ENCODE measurements around the gene GLTP. TPM values are rescaled to one million over a fixed set of nuclear protein-coding genes. Genes with fewer than 3 reads are reported as not detected.

Gene GLTP
- total RNA-seq, 4 donors from 2014 or later: 35.6 to 287 (median 167) TPM

DNA sequence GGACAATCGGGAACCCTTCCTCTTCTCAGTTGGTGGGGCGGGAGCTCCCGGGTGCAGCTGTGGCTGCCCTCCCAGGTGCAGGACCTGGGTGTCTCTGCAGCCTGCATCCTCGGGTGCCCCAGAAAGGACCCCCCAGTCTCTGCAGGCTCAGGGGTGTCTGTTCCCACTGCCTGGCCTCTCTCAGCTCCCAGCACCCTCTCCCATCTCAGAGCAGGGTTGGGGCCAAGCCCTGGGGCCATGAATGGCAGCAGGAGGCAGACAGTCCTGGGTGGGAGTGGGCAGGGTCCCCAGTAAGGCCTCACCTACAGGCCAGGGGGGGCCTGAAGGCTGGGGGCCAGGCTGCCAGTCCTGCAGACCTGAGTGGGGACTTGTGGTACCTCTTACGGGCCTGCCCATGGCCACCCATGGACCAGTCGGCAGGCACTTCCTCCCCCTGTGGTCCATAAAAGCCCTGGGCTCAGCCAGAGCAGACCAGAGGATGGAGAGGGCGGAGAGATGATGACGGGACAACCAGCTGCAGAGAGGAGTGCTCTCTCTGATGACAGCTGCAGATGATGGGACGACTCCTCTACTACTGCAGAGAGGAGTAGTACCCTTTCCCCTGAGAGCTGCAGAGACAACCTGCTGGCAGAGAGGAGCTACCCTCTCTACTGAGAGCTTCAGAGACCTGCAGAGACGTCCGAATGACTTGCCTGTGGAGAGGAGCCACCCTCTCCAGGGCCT, 46.3 kb upstream of the GLTP start:
- no peaks in the 10 kb centered on the region for H3K9me3 ChIP-seq
- in situ Hi-C loops (cut with MboI; ENCODE audit: low pct_ligation_motif_present in 1 of 4, low pct_unique_long_range_greater_than_20kb in 1 of 4, low sequenced_read_pairs in 3 of 4) (loop anchor here in 1 of 4 donors (10.0 kb wide), 1 partner anchor 72 kb away; no protein-coding TSS in a partner anchor), intact Hi-C loops (cut with DNase I; ENCODE audit: low total_unique reads) (no loop called here)
- peaks cover 0 to 9% (median 3%) of the 10 kb centered on the region in 4 donors for H3K4me1 ChIP-seq
- TF ChIP-seq POLR2AphosphoS5 (IDR thresholded peaks at IDR 0.05) (no peak), POLR2A (IDR thresholded peaks at IDR 0.05) (no peak), EP300 (IDR thresholded peaks at IDR 0.05; ENCODE audit: low read depth) (no peak)
- TF ChIP-seq, protein P1, sequence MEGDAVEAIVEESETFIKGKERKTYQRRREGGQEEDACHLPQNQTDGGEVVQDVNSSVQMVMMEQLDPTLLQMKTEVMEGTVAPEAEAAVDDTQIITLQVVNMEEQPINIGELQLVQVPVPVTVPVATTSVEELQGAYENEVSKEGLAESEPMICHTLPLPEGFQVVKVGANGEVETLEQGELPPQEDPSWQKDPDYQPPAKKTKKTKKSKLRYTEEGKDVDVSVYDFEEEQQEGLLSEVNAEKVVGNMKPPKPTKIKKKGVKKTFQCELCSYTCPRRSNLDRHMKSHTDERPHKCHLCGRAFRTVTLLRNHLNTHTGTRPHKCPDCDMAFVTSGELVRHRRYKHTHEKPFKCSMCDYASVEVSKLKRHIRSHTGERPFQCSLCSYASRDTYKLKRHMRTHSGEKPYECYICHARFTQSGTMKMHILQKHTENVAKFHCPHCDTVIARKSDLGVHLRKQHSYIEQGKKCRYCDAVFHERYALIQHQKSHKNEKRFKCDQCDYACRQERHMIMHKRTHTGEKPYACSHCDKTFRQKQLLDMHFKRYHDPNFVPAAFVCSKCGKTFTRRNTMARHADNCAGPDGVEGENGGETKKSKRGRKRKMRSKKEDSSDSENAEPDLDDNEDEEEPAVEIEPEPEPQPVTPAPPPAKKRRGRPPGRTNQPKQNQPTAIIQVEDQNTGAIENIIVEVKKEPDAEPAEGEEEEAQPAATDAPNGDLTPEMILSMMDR (IDR thresholded peaks at IDR 0.05): no peak
- H3K4me3 ChIP-seq: no peak overlapping the region
- WGBS, 2 donors (ENCODE audit: low coverage in 1 of 2): 77% methylated on average over 10 of the region's 11 CpGs; no CpG with 5 or more reads in 1 of the 2 donors
- no peak for DNase-seq
- no peaks in the 10 kb centered on the region for H3K27me3 ChIP-seq
- H3K27ac ChIP-seq: no peak overlapping the region
- peaks cover 0 to 10% (median 2%) of the 10 kb centered on the region in 4 donors for H3K36me3 ChIP-seq

DNA sequence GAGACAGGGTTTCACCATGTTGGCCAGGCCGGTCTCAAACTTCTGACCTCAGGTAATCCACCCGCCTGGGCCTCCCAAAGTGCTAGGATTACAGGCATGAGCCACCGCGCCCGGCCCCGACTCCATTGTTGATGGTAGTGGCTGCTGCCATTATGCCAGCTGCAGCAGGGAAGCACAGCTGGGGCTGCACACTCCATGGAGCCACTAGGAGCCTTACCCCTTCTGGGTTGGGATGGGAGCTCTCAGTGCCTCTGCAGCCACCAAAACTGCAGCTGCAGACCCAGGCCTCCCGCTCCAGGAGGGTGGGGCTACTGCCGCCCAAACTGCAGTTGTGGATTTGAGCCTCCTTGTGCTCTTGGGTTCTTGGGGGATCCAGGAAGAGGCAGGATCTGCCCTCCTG, 45.7 kb upstream of the GLTP start:
- no peak for DNase-seq
- Histone ChIP-seq H3K27me3 (no peaks in the 10 kb centered on the region), H3K4me3 (no peak overlapping the region), H3K27ac (no peak overlapping the region), H3K36me3 (peaks cover 0 to 7% (median 0%) of the 10 kb centered on the region in 4 donors), H3K9me3 (no peaks in the 10 kb centered on the region), H3K4me1 (peaks cover 0 to 9% (median 3%) of the 10 kb centered on the region in 4 donors)
- in situ Hi-C loops (cut with MboI; ENCODE audit: low pct_ligation_motif_present in 1 of 4, low pct_unique_long_range_greater_than_20kb in 1 of 4, low sequenced_read_pairs in 3 of 4): loop anchor here in 1 of 4 donors (10.0 kb wide), 1 partner anchor 71 kb away; no protein-coding TSS in a partner anchor
- 95% methylated on average over 6 of the region's 8 CpGs; no CpG with 5 or more reads in 1 of the 2 donors for WGBS, 2 donors (ENCODE audit: low coverage in 1 of 2)
- TF ChIP-seq EP300 (IDR thresholded peaks at IDR 0.05; ENCODE audit: low read depth): no peak
- no peak for TF ChIP-seq POLR2A (IDR thresholded peaks at IDR 0.05)
- TF ChIP-seq POLR2AphosphoS5 (IDR thresholded peaks at IDR 0.05): no peak
- TF ChIP-seq, protein P1 (IDR thresholded peaks at IDR 0.05): no peak
- intact Hi-C loops (cut with DNase I; ENCODE audit: low total_unique reads): no loop called here

DNA sequence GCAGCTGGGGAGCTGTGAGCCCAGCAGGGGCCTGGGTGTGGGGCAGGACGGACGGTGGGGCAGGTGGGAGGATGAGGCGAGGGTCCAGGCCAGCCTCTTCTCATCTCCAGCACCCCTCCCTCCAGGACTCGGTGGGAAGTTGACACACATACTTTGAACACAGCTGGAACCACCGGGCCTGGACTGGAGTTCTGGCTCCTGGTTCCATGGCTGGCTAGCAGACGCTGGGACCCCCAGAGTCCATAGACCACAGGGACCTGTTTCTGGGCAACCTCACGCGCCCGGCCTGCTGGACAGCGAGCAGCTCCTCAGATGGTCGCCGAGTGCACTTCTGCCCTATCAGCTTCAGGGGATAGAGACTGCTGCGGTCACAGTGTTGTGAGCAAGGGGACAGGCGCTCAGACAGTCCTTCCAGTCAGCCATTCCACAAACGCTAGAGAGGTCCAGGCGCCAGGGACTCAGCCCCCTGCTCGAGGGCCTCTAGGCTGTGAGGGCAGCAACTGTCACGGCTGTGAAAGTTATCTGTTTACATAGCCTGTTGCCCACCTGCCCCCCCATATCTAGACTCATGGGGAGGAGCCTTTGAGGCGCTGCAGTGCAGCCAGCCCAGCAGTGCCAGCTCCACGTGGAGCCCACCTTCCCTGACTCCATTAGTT, 45.0 kb upstream of the GLTP start:
- in situ Hi-C loops (cut with MboI; ENCODE audit: low pct_ligation_motif_present in 1 of 4, low pct_unique_long_range_greater_than_20kb in 1 of 4, low sequenced_read_pairs in 3 of 4): loop anchor here in 1 of 4 donors (10.0 kb wide), 1 partner anchor 71 kb away; no protein-coding TSS in a partner anchor
- TF ChIP-seq POLR2A (IDR thresholded peaks at IDR 0.05) (no peak), EP300 (IDR thresholded peaks at IDR 0.05; ENCODE audit: low read depth) (no peak), POLR2AphosphoS5 (IDR thresholded peaks at IDR 0.05) (no peak)
- TF ChIP-seq, protein P1 (IDR thresholded peaks at IDR 0.05): no peak
- no peak for DNase-seq
- no peak overlapping the region for H3K4me3 ChIP-seq
- intact Hi-C loops (cut with DNase I; ENCODE audit: low total_unique reads): no loop called here
- peaks cover 0 to 9% (median 3%) of the 10 kb centered on the region in 4 donors for H3K4me1 ChIP-seq
- H3K27me3 ChIP-seq: no peaks in the 10 kb centered on the region
- WGBS, 2 donors (ENCODE audit: low coverage in 1 of 2): 81% methylated on average over 19 of the region's 20 CpGs; no CpG with 5 or more reads in 1 of the 2 donors
- H3K9me3 ChIP-seq: no peaks in the 10 kb centered on the region
- no peak overlapping the region for H3K27ac ChIP-seq
- H3K36me3 ChIP-seq: peaks cover 0 to 2% (median under 1%) of the 10 kb centered on the region in 4 donors
